Right lung (tissue), 10 donors: ENCODE results near the gene CXorf58. TPM values are rescaled to one million over a fixed set of nuclear protein-coding genes. Genes with fewer than 3 reads are reported as not detected.
"Not testable (repeated sequence)": the region's sequence is repeated elsewhere in the genome, so short reads cannot be mapped to it uniquely, and the experiment has no call there.

Experiments used
- DNase-seq, 2 donors: peaks; one replicate each; pipeline ENCODE4 v3.0.0-alpha.2; 2013
- long read RNA-seq, 8 donors: transcript quantifications; one replicate each; lab custom pipeline, GENCODE V29; 2026
- polyA plus RNA-seq, 5 donors: library from polyadenylated mRNA; unstranded; fragments of 120-200 nt; gene quantifications; one replicate each; pipeline versions ENCODE4 v1.2.1 to v1.2.3, GENCODE V29; 2013; ENCODE audit warnings: inconsistent platforms in 1 of 5, low replicate concordance in 1 of 5; ENCODE audit not compliant: insufficient read length in 5 of 5, insufficient read depth in 1 of 5

Gene CXorf58
- polyA plus RNA-seq: under 1 TPM in 2 of 5 donors, not detected in 3; 0.10 to 0.18 TPM
- long read RNA-seq, donor 1, partial matches to known transcripts: 75 of 112 reads
- long read RNA-seq, donor 1, other reads (novel, unspliced or antisense): 37 of 112 reads
- long read RNA-seq, donor 2: 0 reads
- long read RNA-seq, donor 3: 0 reads
- long read RNA-seq, donor 4: 0 reads
- long read RNA-seq, donor 5: 0 reads
- long read RNA-seq, donor 6, partial matches to known transcripts: 5 of 19 reads
- long read RNA-seq, donor 6, other reads (novel, unspliced or antisense): 14 of 19 reads
- long read RNA-seq, donor 7: 0 reads
- long read RNA-seq, donor 8: 0 reads

GRCh38 chrX:23907498-23908218 is at the start of gene CXorf58, which contains the start of gene APOO:
CXorf58 (plus strand) TSS chrX:23908006; CDS start chrX:23910303, 2,297 bp downstream.
APOO (minus strand) TSS chrX:23907938; CDS start chrX:23907702, 236 bp downstream.
- DNase-seq: peak; percentile 91 to 92

DNA sequence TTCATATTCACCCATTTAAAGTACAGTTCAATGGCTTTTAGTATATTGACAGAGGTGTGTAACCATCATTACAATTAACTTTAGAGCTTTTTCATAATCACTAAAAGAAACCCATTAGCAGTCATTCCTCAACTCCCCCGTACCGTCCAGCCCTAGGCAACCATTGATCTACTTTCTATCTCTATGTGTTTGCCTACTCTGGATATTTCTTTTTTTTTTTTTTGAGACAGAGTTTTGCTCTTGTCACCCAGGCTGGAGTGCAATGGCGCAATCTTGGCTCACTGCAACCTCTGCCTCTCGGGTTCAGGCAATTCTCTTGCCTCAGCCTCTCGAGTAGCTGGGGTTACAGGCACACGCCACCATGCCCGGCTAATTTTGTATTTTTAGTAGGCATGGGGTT is 48.6 kb upstream of the CXorf58 start:
- DNase-seq: not testable (repeated sequence)

DNA sequence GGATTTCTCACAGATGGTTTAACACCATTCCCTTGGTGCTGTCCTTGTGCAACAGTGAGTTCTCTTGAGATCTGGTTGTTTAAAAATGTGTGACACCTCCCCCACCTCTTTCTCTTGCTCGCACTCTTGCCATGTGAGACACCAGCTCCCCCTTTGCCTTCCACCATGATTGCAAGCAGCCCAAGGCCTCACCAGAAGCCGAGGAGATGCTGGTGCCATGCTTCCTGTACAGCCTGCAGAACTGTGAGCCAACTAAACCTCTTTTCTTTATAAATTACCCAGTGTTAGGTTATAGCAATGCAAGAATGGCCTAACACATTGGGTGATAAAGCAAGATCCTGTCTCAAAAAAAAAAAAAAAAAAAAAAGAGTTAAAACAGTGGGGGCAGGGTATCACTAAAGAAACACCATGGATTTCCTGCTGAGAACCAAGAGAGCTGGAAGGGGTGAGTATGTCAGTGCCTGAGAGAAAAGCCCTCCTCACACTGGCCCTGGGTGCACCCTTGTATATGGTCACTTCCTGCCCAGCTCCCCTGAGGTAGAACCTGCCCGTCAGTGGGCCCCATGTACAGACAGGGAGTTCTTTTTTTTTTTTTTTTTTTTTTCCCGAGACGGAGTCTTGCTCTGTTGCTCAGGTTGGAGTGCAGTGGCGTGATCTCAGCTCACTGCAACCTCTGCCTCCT is 46.5 kb upstream of the CXorf58 start:
- no peak for DNase-seq

DNA sequence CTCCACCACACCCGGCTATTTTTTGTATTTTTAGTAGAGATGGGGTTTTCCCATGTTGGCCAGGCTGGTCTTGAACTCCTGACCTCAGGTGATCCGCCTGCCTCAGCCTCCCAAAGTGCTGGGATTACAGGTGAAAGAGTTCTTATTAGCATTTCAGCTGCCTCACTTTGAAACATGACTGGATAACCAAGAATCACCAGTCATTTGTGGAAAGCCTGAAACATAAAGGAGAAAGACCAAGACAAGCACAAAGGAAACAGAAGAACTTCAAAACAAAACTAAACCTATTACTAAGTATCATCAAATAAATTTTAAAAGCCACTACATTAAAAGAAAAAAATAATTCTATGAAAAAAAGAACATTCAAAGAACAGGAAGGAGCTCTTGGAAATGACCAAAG is 45.9 kb upstream of the CXorf58 start:
- not testable (repeated sequence) for DNase-seq

GRCh38 chrX:23864742-23865326 is 43.0 kb upstream of the CXorf58 start:
- DNase-seq: no peak

DNA sequence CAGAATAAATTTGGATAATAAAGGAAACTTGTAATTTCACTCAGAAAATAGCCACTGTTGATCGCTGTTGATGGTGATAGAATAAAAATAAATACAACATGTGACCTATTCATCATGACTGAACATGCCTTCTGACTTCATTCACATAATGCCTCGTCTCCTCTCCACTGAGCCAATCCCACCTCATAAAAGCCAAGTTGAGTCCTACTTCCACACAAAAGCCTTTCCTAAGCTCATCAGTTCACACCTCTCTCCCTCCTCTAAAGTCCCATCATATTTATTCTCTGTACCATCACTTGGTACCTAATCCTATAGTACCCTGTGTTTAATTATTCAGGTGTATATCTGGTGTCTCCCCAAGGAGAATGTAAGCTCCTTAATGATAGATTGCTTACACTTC is 37.8 kb upstream of the CXorf58 start:
- no peak for DNase-seq

DNA sequence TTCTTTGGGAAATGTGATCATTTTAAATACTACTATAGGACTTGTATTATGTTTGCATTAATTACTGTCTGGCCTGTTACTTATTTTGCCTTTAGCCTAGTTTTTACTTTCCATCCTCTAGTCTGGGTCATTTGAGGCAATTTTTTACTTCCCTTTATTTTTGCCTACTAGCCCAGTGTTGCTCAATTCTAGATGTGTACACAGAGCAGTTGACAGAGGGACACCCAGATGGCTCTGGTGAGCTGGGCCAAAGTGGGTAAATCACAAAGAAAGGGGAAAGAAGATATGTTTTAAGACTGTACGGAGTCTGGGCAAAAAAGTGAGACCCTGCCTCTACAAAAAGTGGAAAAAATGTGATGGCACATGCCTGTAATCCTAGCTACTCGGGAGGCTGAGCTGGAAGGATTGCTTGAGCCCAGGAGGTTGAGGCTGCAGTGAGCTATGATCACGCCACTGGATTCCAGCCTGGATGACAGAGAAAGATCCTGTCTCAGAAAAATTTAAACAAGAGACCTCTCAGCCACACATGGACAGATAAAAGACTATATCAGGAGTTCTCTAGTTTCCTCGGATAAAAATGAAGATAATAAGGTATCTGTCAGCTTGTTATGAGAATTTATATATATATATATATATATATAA is 35.8 kb upstream of the CXorf58 start:
- no peak for DNase-seq

GRCh38 chrX:23879380-23880090 is 28.3 kb upstream of the CXorf58 start:
- no peak for DNase-seq

DNA sequence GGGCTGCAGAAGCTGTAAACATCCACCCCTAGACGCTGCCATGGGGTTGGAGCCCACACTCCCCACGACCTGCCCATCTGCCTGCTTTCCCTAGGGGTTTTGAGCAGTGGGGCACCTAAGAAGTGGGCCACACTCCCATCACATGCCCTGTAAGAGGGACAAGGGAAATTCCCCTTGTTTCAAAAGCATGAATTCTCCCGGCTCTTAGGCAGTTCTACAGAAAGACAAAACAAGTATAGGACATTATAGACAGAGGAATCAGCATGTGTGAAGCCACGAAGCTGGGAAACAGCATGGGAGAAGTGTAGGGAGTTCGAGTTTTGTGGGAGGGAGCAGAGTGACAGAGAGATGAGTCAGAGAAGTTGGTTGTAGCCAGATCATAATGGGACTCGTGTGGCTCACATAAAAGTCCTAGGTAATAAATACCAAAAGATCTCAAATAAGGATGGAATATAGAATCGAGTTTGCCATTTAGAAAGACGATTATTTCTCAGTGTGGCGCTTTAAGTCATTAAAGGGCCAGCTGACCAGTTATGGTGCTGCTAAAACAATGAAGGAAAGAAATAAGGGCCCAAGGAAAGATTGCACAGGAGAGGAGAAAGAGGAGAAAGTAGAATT is 24.0 kb upstream of the CXorf58 start:
- DNase-seq: no peak

GRCh38 chrX:23884427-23885024 is 23.3 kb upstream of the CXorf58 start:
- DNase-seq: no peak

GRCh38 chrX:23885803-23886202 is 22.0 kb upstream of the CXorf58 start:
- DNase-seq: no peak

DNA sequence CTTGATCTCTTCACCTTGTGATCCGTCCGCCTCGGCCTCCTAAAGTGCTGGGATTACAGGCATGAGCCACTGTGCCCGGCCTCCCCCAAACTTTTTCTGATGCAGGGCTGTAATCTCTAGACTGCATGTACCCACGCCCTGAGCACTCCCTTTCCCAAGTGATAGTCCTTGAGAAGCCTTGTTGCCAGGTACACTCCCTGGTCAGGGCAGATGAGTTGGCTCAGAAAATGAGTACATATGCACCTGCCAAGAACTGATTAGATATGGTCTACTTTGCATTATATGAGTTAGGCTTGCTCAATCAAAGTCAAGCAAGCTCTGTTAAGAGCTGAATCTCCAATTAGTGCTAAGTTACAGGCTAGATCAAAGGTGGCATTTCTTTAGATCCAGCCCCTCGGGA is 20.4 kb upstream of the CXorf58 start:
- no peak for DNase-seq

- DNase-seq: no peak
Observed at GRCh38 chrX:23887918-23888317, 19.9 kb upstream of the CXorf58 start.

GRCh38 chrX:23888887-23889501 is 18.8 kb upstream of the CXorf58 start:
- no peak for DNase-seq

- DNase-seq: no peak
Observed at GRCh38 chrX:23890933-23891332, 16.9 kb upstream of the CXorf58 start.

GRCh38 chrX:23894993-23895392 is 12.8 kb upstream of the CXorf58 start:
- DNase-seq: not testable (repeated sequence)

- not testable (repeated sequence) for DNase-seq
Observed at GRCh38 chrX:23896539-23896938, 11.3 kb upstream of the CXorf58 start.

DNA sequence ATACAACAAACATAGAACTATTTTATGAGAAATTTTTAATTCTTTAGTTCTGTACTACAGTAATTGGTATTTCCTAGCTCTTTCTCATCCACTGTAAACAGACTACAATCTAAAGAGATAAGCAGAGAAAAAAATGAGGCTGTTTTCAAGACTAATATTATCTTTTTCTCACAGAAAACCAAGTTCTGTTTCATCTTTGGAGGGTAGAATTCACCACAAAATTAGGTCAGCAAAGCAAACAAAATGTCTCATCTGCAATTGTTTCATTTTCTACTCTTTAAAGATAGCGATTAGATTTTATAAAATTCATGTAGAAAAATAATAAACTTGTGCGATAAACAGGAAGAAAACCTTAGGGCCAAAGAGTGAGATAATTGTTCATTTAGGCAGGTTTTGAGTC is 10.8 kb upstream of the CXorf58 start:
- DNase-seq: no peak

DNA sequence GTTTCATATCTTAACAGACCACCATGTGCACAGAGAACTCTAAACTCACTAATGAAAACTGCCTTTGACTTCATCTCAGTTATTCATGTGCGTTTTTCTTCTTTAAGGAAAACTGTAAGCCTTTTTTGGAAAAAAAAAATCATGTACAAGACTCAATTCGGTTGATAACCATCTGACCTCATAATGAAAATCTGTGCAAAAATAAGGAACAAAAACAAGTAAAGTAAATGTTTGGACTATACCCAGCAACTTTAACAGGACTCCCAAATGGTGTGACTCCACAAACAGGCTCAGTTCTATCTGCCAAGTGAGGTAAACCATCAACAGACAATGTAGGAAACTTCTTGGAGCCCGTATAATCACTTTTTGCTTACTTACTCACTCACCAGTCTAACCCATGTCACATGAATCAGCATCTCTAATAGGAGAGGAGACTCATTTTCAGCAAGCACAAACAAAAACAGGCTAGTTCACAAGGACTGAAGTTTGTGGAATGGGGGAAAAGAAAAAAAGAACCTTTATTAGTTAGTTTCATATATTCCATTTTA is 9.3 kb upstream of the CXorf58 start:
- no peak for DNase-seq
